ENCODE data around the gene SLAIN1. TPM values are rescaled to one million over a fixed set of nuclear protein-coding genes. Genes with fewer than 3 reads are reported as not detected.

The SLAIN1 gene
- total RNA-seq, 2 experiments from 2014 or later, result 41.2 to 42.5 TPM

DNA sequence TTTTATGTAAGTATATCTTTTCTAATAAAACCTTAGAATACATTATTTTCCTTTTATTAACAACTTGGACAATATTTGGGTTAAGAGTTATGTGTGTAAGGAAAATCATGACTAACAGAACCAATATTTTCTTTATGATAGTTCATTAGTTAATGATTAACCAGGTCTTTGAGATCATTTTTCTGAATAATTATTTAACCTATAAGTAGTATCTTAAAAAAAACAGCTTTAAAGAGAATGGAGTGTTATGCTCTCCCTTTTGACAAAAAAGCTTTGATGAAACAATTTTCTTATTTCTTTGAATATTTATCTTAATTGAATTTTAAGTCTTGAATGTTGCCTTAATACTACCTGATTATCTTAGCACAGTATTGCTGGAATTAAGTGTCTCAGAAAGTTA lies 3.8 kb downstream of the SLAIN1 start:
- Mint-ChIP-seq H3K27ac (no peak overlapping the region), H3K36me3 (ENCODE audit: low read depth) (peaks cover 17% of the 10 kb centered on the region), H3K4me1 (ENCODE audit: low read depth) (peaks cover 57% of the 10 kb centered on the region), H3K9me3 (no peaks in the 10 kb centered on the region), H3K27me3 (no peaks in the 10 kb centered on the region), H3K4me3 (no peak overlapping the region)
- POLR2A ChIA-PET, result no interaction called here
- H3K36me3 ChIP-seq (ENCODE audit: insufficient read depth, low read length), result no peaks in the 10 kb centered on the region
- H3K27me3 ChIP-seq (ENCODE audit: control insufficient read depth in 1 of 2, insufficient read depth in 2 of 2, low read length in 2 of 2), result no peaks in the 10 kb centered on the region
- TF ChIP-seq, protein P1, sequence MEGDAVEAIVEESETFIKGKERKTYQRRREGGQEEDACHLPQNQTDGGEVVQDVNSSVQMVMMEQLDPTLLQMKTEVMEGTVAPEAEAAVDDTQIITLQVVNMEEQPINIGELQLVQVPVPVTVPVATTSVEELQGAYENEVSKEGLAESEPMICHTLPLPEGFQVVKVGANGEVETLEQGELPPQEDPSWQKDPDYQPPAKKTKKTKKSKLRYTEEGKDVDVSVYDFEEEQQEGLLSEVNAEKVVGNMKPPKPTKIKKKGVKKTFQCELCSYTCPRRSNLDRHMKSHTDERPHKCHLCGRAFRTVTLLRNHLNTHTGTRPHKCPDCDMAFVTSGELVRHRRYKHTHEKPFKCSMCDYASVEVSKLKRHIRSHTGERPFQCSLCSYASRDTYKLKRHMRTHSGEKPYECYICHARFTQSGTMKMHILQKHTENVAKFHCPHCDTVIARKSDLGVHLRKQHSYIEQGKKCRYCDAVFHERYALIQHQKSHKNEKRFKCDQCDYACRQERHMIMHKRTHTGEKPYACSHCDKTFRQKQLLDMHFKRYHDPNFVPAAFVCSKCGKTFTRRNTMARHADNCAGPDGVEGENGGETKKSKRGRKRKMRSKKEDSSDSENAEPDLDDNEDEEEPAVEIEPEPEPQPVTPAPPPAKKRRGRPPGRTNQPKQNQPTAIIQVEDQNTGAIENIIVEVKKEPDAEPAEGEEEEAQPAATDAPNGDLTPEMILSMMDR (IDR thresholded peaks at IDR 0.05), result no peak
- H3K9me3 ChIP-seq (ENCODE audit: control insufficient read depth in 1 of 2, insufficient read depth in 1 of 2, low read length in 2 of 2), result no peaks in the 10 kb centered on the region
- DNase-seq, result no peak
- no peak for ATAC-seq (ENCODE audit: poor library complexity)
- CTCF ChIA-PET, result interaction anchor here (0.9 kb wide), 1 partner anchor 108 kb away, joined by 3 read pairs; no protein-coding TSS in a partner anchor
- intact Hi-C loops (cut with DNase I, micrococcal nuclease), result no loop called here
- no peak overlapping the region for H3K4me3 ChIP-seq (ENCODE audit: low read length)
- H3K4me1 ChIP-seq (ENCODE audit: insufficient read depth, low read length), result peaks cover 10% of the 10 kb centered on the region
- no peak overlapping the region for H3K27ac ChIP-seq (ENCODE audit: low read depth in 1 of 2, low read length in 2 of 2)

GRCh38 chr13:77702366-77702765 lies 4.9 kb downstream of the SLAIN1 start:
- Histone ChIP-seq H3K36me3 (ENCODE audit: insufficient read depth, low read length) (peaks cover 3% of the 10 kb centered on the region), H3K9me3 (ENCODE audit: control insufficient read depth in 1 of 2, insufficient read depth in 1 of 2, low read length in 2 of 2) (no peaks in the 10 kb centered on the region), H3K27me3 (ENCODE audit: control insufficient read depth in 1 of 2, insufficient read depth in 2 of 2, low read length in 2 of 2) (no peaks in the 10 kb centered on the region), H3K27ac (ENCODE audit: low read depth in 1 of 2, low read length in 2 of 2) (no peak overlapping the region), H3K4me3 (ENCODE audit: low read length) (no peak overlapping the region), H3K4me1 (ENCODE audit: insufficient read depth, low read length) (peaks cover 5% of the 10 kb centered on the region)
- peaks cover 27% of the 10 kb centered on the region for H3K36me3 Mint-ChIP-seq (ENCODE audit: low read depth)
- H3K4me1 Mint-ChIP-seq (ENCODE audit: low read depth), result peaks cover 49% of the 10 kb centered on the region
- ChIA-PET CTCF (no interaction called here), POLR2A (no interaction called here)
- H3K27ac Mint-ChIP-seq, result no peak overlapping the region
- no peak overlapping the region for H3K4me3 Mint-ChIP-seq
- intact Hi-C loops (cut with DNase I, micrococcal nuclease), result no loop called here
- no peaks in the 10 kb centered on the region for H3K9me3 Mint-ChIP-seq
- DNase-seq, result no peak
- TF ChIP-seq, protein P1 (IDR thresholded peaks at IDR 0.05), result no peak
- H3K27me3 Mint-ChIP-seq, result no peaks in the 10 kb centered on the region
- ATAC-seq (ENCODE audit: poor library complexity), result no peak

DNA sequence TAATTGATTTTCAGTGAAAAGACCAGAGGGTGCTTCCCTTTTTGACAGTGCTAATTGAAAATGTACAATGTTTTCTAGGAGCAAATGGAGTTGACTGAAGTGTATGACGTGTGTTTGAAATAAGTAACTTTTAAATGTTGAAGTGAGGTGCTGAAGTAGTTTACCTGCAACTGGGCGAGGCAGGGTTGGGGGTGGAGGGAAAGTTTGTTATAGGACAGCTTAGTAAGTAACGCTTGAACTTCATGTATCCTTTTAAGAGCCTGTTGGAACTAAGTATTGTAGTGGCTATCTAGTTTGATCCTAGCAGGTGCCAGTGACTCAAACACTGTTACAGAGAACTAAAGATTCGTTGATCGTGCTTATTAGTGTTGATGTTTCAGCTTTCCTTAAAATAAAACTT lies 5.9 kb downstream of the SLAIN1 start:
- ATAC-seq (ENCODE audit: poor library complexity), result no peak
- TF ChIP-seq, protein P1 (IDR thresholded peaks at IDR 0.05), result no peak
- Mint-ChIP-seq H3K36me3 (ENCODE audit: low read depth) (peaks cover 38% of the 10 kb centered on the region), H3K4me3 (no peak overlapping the region), H3K27me3 (no peaks in the 10 kb centered on the region), H3K27ac (no peak overlapping the region), H3K9me3 (no peaks in the 10 kb centered on the region), H3K4me1 (ENCODE audit: low read depth) (peaks cover 49% of the 10 kb centered on the region)
- no peaks in the 10 kb centered on the region for H3K9me3 ChIP-seq (ENCODE audit: control insufficient read depth in 1 of 2, insufficient read depth in 1 of 2, low read length in 2 of 2)
- H3K36me3 ChIP-seq (ENCODE audit: insufficient read depth, low read length), result peaks cover 13% of the 10 kb centered on the region
- intact Hi-C loops (cut with DNase I, micrococcal nuclease), result no loop called here
- CTCF ChIA-PET, result no interaction called here
- H3K27me3 ChIP-seq (ENCODE audit: control insufficient read depth in 1 of 2, insufficient read depth in 2 of 2, low read length in 2 of 2), result no peaks in the 10 kb centered on the region
- POLR2A ChIA-PET, result no interaction called here
- peaks cover 5% of the 10 kb centered on the region for H3K4me1 ChIP-seq (ENCODE audit: insufficient read depth, low read length)
- no peak for DNase-seq
- H3K4me3 ChIP-seq (ENCODE audit: low read length), result no peak overlapping the region
- no peak overlapping the region for H3K27ac ChIP-seq (ENCODE audit: low read depth in 1 of 2, low read length in 2 of 2)

Data from CD4-positive, alpha-beta T cell (primary cell).